ENCODE measurements around the gene CRABP1.

CRABP1 gene

DNA sequence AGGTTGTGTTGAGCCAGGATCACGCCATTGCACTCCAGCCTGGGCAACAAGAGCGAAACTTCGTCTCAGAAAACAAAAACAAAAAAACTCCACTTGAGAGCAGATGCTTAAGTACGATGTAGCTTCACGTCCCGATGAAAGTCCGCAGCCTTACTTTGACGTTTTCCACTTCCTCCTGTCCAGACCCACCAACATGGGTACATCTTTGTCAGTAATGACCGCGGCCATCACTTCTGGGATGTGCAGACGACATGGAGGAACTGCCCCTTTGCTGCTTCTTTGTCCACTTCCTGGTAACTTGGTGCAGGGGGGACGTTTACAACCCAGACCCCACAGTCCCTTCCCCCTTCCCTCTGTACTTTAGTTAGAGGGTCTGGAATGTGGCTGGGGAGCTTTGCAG is 48.7 kb downstream of the CRABP1 start:
- no peak overlapping the region for H3K4me3 ChIP-seq (ENCODE audit: low read depth, low read length)
- TF ChIP-seq CTCF (IDR thresholded peaks at IDR 0.05; ENCODE audit: borderline replicate concordance, insufficient read depth, low read depth, low read length): no peak

GRCh38 chr15:78389322-78389721 is 49.2 kb downstream of the CRABP1 start:
- no peak overlapping the region for H3K4me3 ChIP-seq (ENCODE audit: low read depth, low read length)
- no peak for TF ChIP-seq CTCF (IDR thresholded peaks at IDR 0.05; ENCODE audit: borderline replicate concordance, insufficient read depth, low read depth, low read length)

DNA sequence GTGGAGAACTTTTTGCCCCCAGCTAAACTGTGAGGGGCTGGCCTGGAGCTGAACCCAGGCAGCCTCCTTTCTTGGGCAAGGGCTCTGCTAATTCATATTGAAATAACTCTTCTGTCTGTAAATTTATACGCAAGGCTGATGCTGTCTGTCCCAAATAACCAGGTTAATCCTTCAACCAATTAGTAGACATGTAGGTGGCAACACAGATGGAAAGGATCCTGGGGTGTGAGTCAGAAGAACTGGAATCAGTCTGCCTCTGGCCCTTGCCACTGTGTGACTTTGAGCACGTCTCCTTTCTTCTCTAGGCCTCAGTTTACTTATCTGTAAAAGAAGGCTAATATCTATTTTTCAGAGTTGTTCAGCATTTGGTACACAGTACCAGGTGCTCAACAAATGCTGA is 49.6 kb downstream of the CRABP1 start:
- TF ChIP-seq CTCF (IDR thresholded peaks at IDR 0.05; ENCODE audit: borderline replicate concordance, insufficient read depth, low read depth, low read length): no peak
- no peak overlapping the region for H3K4me3 ChIP-seq (ENCODE audit: low read depth, low read length)

- no peak for TF ChIP-seq CTCF (IDR thresholded peaks at IDR 0.05; ENCODE audit: borderline replicate concordance, insufficient read depth, low read depth, low read length)
- no peak overlapping the region for H3K4me3 ChIP-seq (ENCODE audit: low read depth, low read length)
These were observed 50.1 kb downstream of the CRABP1 start for GRCh38 chr15:78390242-78390641.

DNA sequence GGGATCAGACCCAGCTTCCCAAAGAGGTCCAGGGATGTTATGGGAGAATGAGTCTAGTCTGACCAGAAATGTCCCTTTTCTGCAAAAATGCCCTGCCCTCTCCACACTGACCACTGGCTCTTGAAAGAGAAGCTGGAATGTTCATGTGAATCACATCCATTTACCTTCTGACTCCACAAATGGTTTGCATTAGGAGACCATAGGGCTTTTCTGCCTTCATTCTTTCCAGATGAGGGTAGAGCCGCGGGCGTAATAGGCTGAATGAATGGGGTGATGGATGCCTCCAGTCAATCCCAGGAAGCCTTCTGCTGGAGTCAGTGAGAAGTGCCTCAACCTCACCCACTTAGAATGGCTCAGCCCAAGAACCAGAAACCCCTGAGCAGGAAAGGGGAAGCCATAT is 50.7 kb downstream of the CRABP1 start:
- no peak for TF ChIP-seq CTCF (IDR thresholded peaks at IDR 0.05; ENCODE audit: borderline replicate concordance, insufficient read depth, low read depth, low read length)
- no peak overlapping the region for H3K4me3 ChIP-seq (ENCODE audit: low read depth, low read length)

GRCh38 chr15:78391781-78392180 is 51.6 kb downstream of the CRABP1 start:
- no peak for TF ChIP-seq CTCF (IDR thresholded peaks at IDR 0.05; ENCODE audit: borderline replicate concordance, insufficient read depth, low read depth, low read length)
- H3K4me3 ChIP-seq (ENCODE audit: low read depth, low read length): no peak overlapping the region

- TF ChIP-seq CTCF (IDR thresholded peaks at IDR 0.05; ENCODE audit: borderline replicate concordance, insufficient read depth, low read depth, low read length): no peak
- no peak overlapping the region for H3K4me3 ChIP-seq (ENCODE audit: low read depth, low read length)
These were observed 52.3 kb downstream of the CRABP1 start for GRCh38 chr15:78392430-78392829.
